ENCODE data around the gene SPATA32.

Gene SPATA32

GRCh38 chr17:45244725-45245656 is 16.9 kb downstream of the SPATA32 start:
- DNase-seq (ENCODE audit: low spot score), result no peak
- no peak for TF ChIP-seq CTCF (conservative IDR thresholded peaks at IDR 0.05; ENCODE audit: low read depth)
- peak overlapping the region; percentile 89 for H3K27ac ChIP-seq
- CTCF ChIA-PET, result no interaction called here
- POLR2A ChIA-PET (ENCODE audit: low non-redundant PET), result no interaction called here

GRCh38 chr17:45243750-45244149 is 18.1 kb downstream of the SPATA32 start:
- ChIA-PET POLR2A (ENCODE audit: low non-redundant PET) (no interaction called here), CTCF (interaction anchor here (0.5 kb wide), 1 partner anchor 28 kb away, joined by 3 read pairs; no protein-coding TSS in a partner anchor)
- TF ChIP-seq CTCF (conservative IDR thresholded peaks at IDR 0.05; ENCODE audit: low read depth), result no peak
- DNase-seq (ENCODE audit: low spot score), result no peak
- peak overlapping the region; percentile 89 for H3K27ac ChIP-seq

GRCh38 chr17:45242029-45242414 is 19.9 kb downstream of the SPATA32 start:
- no peak for TF ChIP-seq CTCF (conservative IDR thresholded peaks at IDR 0.05; ENCODE audit: low read depth)
- CTCF ChIA-PET, result interaction anchor here (0.7 kb wide), 1 partner anchor 142 kb away, joined by 4 read pairs; no protein-coding TSS in a partner anchor
- peak overlapping the region; percentile 89 for H3K27ac ChIP-seq
- no peak for DNase-seq (ENCODE audit: low spot score)
- POLR2A ChIA-PET (ENCODE audit: low non-redundant PET), result no interaction called here

- no peak for TF ChIP-seq CTCF (conservative IDR thresholded peaks at IDR 0.05; ENCODE audit: low read depth)
- H3K27ac ChIP-seq, result peak overlapping the region; percentile 89
- no peak for DNase-seq (ENCODE audit: low spot score)
- POLR2A ChIA-PET (ENCODE audit: low non-redundant PET), result no interaction called here
- CTCF ChIA-PET, result interaction anchor here (0.7 kb wide), 1 partner anchor 142 kb away, joined by 4 read pairs; no protein-coding TSS in a partner anchor
Observed at GRCh38 chr17:45241328-45242028, 20.4 kb downstream of the SPATA32 start.

GRCh38 chr17:45240905-45241327 is 21.0 kb downstream of the SPATA32 start:
- TF ChIP-seq CTCF (conservative IDR thresholded peaks at IDR 0.05; ENCODE audit: low read depth), result no peak
- ChIA-PET POLR2A (ENCODE audit: low non-redundant PET) (no interaction called here), CTCF (no interaction called here)
- DNase-seq (ENCODE audit: low spot score), result no peak
- no peak overlapping the region for H3K27ac ChIP-seq

GRCh38 chr17:45238155-45238774 is 23.6 kb downstream of the SPATA32 start:
- no peak for TF ChIP-seq CTCF (conservative IDR thresholded peaks at IDR 0.05; ENCODE audit: low read depth)
- POLR2A ChIA-PET (ENCODE audit: low non-redundant PET), result no interaction called here
- no peak for DNase-seq (ENCODE audit: low spot score)
- H3K27ac ChIP-seq, result no peak overlapping the region
- CTCF ChIA-PET, result interaction anchor here (0.6 to 1.1 kb wide), 2 partner anchors 13 to 66 kb away, joined by 4 to 5 read pairs; no protein-coding TSS in a partner anchor
